ENCODE data around the gene CDCA8.
"Not testable (repeated sequence)": the region's sequence is repeated elsewhere in the genome, so short reads cannot be mapped to it uniquely, and the experiment has no call there.

Gene CDCA8

GRCh38 chr1:37676281-37677142, 15.8 kb upstream of the CDCA8 start:
- DNase-seq: no peak

DNA sequence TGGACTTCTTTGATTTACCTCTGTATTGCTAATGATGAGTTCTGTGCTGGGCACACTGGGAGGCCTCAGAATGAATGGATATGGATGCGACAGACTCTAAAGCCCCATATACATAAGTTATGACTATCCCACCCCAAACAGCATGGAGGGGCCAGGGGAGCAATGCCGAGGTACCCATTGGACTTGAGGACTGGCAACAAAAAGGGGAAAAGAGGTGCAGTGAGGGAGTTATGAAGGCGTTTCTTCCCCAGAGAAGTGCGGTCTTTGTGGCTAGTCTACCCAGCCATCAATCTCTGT, 15.2 kb upstream of the CDCA8 start:
- no peak for DNase-seq

GRCh38 chr1:37677808-37678207, 14.5 kb upstream of the CDCA8 start:
- DNase-seq: no peak

GRCh38 chr1:37680933-37681332, 11.4 kb upstream of the CDCA8 start:
- no peak for DNase-seq

GRCh38 chr1:37682334-37682987, 9.9 kb upstream of the CDCA8 start:
- peak; percentile 50 for DNase-seq

GRCh38 chr1:37684182-37684581, 8.1 kb upstream of the CDCA8 start:
- DNase-seq: not testable (repeated sequence)

DNA sequence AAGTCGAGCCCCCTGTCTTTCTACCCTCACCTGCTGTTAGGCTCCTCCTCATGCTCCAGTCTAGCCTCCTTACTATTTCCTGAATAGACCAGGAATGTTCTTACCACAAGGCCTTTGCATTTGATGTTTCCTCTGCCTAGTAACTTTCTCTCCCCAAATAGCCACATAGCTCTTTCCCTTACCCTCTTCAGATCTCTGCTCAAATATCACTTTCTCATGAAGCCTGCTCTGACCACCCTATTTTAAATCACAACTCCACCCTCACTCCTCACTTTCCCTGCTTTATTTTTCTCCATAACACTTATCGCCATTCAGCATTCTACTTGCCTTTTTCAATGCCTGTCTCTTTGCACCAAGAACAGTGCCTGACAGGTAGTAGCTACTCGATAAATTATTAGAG, 6.6 kb upstream of the CDCA8 start:
- DNase-seq: no peak

- DNase-seq: not testable (repeated sequence)
Observed at GRCh38 chr1:37687764-37688163, 4.6 kb upstream of the CDCA8 start.

- DNase-seq: no peak
Observed at GRCh38 chr1:37688926-37689325, 3.4 kb upstream of the CDCA8 start.

DNA sequence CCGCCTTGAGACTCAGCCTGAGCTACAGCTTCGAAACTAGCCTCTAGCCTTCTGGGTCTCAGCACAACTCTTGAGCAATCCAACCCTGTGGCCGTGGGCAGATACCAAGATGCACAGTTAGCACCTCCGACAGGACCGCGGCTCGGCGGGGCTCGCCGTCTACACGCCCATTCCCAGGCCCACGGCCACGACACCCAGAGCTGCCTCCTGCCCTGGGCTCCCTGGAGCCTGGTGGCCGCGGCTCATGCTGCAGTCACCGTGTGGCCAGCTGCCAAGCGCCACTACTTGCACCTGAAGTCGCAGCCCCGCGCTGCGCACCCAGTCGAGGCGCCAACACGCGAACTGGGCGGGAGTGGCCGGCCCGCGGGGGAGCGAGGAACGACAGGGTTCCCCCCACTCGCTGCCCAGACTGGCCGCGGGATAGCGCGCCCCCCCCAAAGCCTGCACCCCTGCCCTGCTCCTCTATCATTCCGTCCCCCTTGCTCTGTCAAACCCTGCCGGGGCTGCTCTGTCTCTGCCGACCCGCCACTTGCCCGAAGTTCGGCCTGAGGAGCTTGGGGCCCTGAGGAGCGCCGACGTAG, 729 bp upstream of the CDCA8 start:
- peak; percentile 19 for DNase-seq

DNA sequence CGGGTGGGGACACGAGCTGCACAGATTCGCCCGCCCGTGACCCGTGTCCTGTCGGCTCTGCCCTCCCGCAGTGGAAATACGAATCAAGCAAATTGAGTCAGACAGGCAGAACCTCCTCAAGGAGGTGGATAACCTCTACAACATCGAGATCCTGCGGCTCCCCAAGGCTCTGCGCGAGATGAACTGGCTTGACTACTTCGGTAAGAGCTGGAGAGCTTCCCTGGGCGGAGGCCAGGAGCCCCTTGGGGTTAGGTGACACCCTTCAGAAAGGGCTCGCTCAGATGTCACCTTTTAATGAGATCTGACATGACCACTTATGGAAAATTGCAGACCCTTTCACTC, 489 bp downstream of the CDCA8 start:
- DNase-seq: peak; percentile 4

GRCh38 chr1:37697090-37697489, 4.8 kb downstream of the CDCA8 start:
- no peak for DNase-seq

- DNase-seq: no peak
Observed at GRCh38 chr1:37697737-37698136, 5.4 kb downstream of the CDCA8 start.

- DNase-seq: no peak
Observed at GRCh38 chr1:37699147-37699546, 6.8 kb downstream of the CDCA8 start.

GRCh38 chr1:37701051-37701450, 8.7 kb downstream of the CDCA8 start:
- DNase-seq: no peak

DNA sequence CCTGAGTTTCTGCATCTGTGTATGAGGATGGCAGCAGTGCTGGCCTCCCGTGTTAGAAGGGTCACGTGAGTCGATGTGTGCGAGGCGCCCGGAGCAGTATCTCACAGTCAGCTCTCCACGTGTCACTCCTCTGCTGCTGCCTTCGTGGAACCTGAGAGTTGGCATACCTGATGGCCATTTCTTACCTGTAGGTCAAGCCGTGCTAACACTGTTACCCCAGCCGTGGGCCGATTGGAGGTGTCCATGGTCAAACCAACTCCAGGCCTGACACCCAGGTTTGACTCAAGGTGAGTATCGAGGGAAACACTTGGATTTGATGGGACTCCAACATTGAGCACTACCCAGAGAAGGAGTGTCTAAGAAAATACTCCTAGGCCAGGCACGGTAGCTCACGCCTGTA, 10.7 kb downstream of the CDCA8 start:
- DNase-seq: no peak

DNA sequence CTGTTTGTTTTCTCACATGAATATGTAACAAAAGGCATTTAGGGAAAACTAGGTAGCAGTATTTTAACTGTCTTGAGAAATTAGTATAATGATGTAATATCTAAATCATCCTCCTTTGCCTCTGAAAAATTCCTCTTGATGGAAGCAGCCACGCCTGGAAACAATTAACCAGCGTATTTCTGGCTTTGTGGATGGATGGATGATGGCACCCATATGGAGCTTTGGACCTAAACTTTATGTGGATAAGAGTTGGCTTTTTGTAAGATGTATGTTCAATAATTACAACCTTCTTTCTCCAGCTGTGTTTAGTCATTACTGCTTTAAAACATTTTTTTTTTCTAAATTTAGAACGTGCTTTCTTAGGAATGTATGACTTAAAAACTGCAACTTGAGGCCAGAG, 12.7 kb downstream of the CDCA8 start:
- peak; percentile 13 for DNase-seq

DNA sequence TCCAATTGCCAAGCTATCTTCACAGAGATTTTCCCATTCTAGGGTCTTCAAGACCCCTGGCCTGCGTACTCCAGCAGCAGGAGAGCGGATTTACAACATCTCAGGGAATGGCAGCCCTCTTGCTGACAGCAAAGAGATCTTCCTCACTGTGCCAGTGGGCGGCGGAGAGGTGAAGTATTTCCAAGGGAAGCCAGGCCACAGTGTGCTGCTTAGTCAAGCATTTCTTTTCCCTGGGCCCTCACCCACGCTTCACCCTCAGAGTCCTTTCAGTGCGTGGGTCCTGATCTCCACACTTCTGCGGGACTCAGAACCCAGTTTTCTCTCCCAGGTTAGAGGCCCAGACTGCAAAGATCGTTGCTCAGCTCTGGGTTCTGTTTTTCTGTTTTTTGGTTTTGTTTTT, 13.1 kb downstream of the CDCA8 start:
- no peak for DNase-seq

GRCh38 chr1:37708471-37708870, 16.2 kb downstream of the CDCA8 start:
- DNase-seq: no peak

DNA sequence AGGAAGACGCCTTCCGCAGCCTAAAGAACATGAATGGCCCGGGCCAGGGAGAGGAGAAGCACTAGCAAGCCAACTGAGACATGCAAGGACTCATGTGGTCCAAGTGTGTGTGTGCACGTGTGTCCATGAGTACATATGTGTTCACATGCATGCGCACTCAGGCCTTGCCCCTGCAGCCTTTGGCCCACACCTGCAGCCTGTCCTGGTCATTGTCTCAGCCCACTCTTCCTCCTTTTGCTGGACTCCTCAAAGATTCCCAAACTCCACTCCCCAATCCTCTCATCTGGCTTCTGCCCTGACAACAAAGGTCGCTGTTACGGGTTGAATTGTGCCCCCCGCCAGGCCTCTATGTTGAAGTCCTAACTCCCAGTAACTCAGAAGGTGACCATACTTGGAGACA, 21.9 kb downstream of the CDCA8 start:
- no peak for DNase-seq

DNA sequence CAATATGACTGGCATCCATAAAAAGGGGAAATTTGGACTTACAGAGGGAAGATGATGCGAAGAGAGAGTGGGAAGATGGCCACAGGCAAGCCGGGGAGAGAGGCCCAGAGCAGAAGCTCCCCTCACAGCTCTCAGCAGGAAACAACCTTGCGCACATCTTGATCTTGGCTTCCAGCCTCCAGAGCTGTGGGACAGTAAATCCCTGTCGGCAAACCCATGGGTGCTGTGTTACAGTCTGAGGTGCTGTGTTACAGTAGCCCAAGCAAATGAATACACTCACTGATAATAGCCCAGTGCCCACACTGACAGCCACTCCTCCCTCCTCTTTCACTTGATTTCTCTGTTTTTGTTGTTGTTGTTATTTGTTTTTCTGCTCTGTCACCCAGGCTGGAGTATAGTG, 22.4 kb downstream of the CDCA8 start:
- DNase-seq: no peak

- DNase-seq: no peak
Observed at GRCh38 chr1:37716321-37716720, 24.0 kb downstream of the CDCA8 start.

- no peak for DNase-seq
Observed at GRCh38 chr1:37717631-37718030, 25.3 kb downstream of the CDCA8 start.

- no peak for DNase-seq
Observed at GRCh38 chr1:37718181-37718900, 26.0 kb downstream of the CDCA8 start.

Data from HCEC 1CT (cell line).